GM18873 (cell line): ENCODE measurements around the gene DSCAM.
"Not testable (repeated sequence)": the region's sequence is repeated elsewhere in the genome, so short reads cannot be mapped to it uniquely, and the experiment has no call there.

Experiments
- ATAC-seq: cut with Tn5 transposase; IDR thresholded peaks from one replicate; pipeline ENCODE4 v1.9.1; 2021; ENCODE audit warnings: mild to moderate bottlenecking, moderate library complexity, moderate number of reproducible peaks; ENCODE audit not compliant: unreplicated experiment, low FRiP score

DSCAM gene

GRCh38 chr21:40345711-40346321 lies 501.1 kb downstream of the DSCAM start:
- ATAC-seq, result no peak

- ATAC-seq, result no peak
Measured at GRCh38 chr21:40340357-40340756, 506.6 kb downstream of the DSCAM start.

DNA sequence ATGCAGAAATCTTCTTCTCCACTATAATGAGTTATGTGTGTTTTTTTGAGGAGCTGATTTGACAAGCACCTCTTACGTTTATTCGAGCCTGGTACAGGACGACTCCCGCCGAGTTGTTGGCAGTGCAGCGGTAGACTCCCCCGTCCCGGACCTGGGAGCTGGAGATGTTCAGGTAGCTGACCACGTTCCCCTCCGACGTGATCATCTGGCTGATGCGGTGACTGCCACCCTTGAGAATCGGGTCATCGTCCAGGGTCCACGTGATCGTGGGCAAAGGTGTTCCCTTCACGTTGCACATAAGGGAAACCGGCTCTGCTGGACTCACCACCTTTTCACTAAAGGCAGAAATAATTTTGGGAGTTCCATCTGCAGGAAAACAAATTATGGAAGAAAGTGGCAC lies 507.9 kb downstream of the DSCAM start:
- no peak for ATAC-seq

DNA sequence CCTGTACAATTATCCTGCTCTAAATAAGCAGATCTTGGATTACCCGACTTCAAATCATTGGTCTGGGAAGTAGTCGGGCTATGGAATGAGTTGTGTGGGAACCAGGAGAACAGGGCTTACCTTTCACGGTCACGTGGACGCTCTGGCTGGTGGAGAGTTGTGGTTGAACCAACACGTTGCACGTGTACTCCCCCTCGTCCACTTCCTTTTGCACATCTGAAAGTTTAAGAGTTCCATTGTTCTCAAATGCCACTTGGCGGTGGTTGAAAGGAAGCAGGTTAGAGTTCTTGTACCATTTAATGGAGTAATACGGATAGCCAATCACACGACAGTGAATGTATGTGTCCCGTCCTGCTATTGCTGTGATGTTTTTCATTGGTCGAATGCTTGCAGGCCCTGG lies 509.0 kb downstream of the DSCAM start:
- no peak for ATAC-seq

GRCh38 chr21:40335704-40336103 lies 511.3 kb downstream of the DSCAM start:
- ATAC-seq, result no peak

DNA sequence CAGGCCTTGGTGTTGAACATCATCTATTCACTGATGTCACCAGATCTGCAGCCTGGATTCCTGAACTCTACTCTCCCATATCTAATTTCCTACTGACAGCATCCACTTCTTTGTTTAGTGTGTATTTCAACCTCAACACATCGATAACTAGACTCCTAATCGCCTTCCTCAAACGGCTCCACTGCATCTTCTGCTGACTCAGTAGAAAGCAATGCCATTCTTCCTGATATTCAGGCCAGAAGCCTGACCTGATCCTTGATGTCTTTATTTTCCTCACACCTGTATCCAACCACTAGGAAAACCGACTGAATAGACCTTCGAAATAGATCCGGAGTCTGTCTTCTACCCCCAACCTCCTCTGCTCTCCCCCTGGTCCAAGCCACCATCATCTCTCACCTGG lies 512.8 kb downstream of the DSCAM start:
- no peak for ATAC-seq

GRCh38 chr21:40333731-40334130 lies 513.2 kb downstream of the DSCAM start:
- ATAC-seq, result no peak

GRCh38 chr21:40331804-40332203 lies 515.2 kb downstream of the DSCAM start:
- no peak for ATAC-seq

DNA sequence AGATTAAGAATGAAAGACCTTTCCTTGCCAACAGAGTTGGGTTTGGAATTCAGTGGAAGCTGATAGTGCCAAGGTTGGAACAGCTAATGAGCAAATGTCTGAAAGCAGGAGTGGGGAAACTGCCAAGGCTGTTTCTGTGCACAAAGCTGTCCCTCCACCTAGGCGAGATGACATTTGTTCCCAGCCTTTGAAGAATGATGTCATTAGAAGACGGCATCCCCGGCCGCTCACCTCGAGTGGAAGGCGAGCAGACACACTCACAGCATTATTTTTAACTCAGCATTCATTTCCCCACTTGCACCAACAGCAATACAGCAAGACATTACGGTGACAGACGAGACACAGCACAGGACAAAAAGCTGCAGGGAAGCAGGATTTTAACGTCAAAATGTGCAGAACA lies 515.8 kb downstream of the DSCAM start:
- ATAC-seq, result no peak

DNA sequence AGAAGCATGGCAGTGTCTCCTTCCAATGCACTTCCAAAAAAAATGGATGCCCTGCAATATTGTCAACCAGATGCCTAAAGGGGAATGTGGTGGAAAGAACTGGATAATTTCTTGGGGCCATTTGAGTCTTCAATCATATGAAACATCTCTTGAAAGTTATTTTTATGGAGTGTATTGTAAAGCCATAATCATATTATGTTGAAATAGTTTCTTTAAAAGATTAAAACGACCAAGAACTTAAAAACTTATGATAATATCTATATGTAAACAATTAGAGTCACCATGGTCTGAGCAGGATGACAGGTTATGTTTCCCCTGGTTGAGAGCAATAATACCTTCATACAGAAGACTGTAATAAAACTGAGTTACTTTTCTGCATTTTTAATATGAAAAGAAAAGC lies 522.6 kb downstream of the DSCAM start:
- no peak for ATAC-seq

GRCh38 chr21:40320718-40321117 lies 526.2 kb downstream of the DSCAM start:
- not testable (repeated sequence) for ATAC-seq

- no peak for ATAC-seq
Measured at GRCh38 chr21:40318371-40318770, 528.6 kb downstream of the DSCAM start.

DNA sequence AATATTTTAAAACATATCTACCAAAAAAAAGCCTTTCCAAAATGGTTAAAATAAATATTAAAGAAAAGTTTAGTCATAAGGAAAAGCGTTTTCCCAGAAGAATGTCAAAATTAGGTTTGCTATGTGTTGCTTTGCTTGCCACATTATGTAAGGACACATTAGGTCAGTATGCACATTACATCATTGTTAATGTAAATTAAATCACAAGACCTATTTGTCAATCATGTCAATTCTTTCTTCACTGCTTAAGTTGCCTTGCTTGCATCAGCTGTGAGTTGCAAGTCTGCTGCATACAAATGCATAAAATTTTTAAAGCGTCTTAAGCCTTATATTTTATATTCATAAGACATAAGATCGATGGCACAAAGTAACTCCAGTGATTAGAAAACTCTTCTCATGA lies 530.9 kb downstream of the DSCAM start:
- no peak for ATAC-seq

DNA sequence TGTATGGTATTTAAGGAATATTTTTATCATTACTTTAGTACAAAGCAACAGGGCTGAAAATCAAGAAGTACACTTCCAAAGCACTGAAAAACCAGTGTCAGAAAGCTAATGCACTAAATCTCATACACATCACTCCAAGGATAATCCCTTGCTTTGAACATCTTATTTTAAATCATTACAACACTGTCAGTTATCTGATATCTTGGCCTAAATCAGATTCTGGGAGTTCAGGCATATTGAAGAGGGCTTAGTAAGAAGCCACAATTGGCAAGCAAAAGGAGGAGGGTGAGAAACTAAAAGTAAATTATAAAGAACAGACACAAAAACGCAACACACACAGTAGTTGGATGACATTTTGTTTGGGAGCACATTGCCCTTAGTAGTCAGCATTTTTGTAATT lies 531.3 kb downstream of the DSCAM start:
- no peak for ATAC-seq

DNA sequence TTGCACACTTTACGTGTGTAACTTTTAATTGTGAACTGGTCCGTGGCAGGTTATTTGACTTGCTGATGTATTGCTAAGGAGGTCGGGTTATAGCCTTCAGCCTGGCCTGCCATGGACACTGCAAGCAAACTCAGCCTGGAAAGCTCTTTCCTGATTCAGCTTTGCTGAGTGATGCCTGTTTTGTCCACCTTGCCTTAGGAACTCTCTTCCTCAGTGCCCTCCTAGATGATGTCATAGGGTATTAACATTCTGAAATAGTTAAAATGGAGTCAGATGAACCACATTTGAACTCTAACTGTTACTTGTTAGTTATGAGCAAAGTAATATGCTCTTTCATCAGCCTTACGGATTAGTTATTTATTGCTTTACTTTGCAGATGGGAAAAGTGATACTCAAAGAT lies 533.7 kb downstream of the DSCAM start:
- no peak for ATAC-seq

DNA sequence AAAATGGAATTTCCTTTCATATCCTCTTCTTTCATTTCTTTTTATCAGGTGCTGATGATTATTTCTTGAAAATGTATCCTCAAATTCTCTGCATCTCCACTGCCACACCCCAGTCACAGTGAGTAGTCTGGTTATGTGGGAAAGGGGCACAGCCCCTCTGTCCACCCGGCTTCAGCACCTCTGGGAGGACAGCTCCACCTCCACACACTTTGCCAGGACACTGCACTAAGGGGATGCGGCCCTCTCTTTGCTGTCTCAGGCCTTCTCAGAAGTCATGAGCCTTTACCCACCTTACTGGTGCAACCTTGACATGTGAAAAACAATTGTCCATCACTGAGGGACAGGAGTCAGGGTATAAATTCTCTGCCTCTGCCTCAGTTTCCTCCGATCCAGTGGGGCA lies 546.7 kb downstream of the DSCAM start:
- ATAC-seq, result no peak

DNA sequence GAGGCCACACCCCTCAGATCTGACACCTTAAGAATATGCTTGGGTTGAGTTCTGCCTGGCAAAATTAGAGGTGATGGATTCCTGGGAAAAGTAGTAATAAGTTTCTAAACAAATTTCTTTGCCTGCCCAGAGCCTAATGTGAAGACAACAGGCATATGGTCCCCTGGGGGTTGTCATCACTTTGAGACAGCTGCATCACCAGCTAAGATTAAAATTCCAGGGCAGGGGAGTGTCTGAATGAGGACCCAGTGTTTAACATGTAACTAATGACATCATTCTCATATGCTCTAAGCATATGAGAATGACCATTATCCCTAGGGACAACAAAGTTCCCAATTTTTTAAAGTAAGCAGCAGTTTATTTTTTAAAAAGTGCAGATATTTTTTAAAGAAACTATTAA lies 547.5 kb downstream of the DSCAM start:
- ATAC-seq, result no peak

- ATAC-seq, result no peak
Measured at GRCh38 chr21:40294345-40294744, 552.6 kb downstream of the DSCAM start.

GRCh38 chr21:40291560-40291959 lies 555.4 kb downstream of the DSCAM start:
- ATAC-seq, result no peak

DNA sequence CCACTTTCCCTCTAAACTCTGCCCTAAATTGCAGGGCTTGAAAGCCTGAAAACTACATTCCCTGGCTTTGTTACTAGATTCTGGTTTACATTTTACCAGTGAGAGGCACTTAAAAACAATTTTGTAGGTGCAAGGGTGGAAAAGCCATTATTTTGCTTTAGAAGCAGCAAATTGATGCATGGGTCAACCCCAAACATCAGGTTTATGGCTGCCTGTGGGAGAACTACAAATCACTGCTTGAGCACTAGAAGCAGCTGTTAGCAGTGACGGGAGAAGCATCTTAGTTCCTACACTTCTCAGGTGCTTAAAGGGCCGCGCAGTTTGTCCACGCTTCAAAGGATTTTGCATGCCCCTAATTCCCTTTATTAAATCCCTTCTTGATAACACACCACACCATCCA lies 562.5 kb downstream of the DSCAM start:
- no peak for ATAC-seq

- ATAC-seq, result no peak
Measured at GRCh38 chr21:40282912-40283886, 563.8 kb downstream of the DSCAM start.

- ATAC-seq, result no peak
Measured at GRCh38 chr21:40278345-40278744, 568.6 kb downstream of the DSCAM start.
